ENCODE results near the gene GNAQ.
"Not testable (repeated sequence)": the region's sequence is repeated elsewhere in the genome, so short reads cannot be mapped to it uniquely, and the experiment has no call there.

- TF ChIP-seq, protein P1, sequence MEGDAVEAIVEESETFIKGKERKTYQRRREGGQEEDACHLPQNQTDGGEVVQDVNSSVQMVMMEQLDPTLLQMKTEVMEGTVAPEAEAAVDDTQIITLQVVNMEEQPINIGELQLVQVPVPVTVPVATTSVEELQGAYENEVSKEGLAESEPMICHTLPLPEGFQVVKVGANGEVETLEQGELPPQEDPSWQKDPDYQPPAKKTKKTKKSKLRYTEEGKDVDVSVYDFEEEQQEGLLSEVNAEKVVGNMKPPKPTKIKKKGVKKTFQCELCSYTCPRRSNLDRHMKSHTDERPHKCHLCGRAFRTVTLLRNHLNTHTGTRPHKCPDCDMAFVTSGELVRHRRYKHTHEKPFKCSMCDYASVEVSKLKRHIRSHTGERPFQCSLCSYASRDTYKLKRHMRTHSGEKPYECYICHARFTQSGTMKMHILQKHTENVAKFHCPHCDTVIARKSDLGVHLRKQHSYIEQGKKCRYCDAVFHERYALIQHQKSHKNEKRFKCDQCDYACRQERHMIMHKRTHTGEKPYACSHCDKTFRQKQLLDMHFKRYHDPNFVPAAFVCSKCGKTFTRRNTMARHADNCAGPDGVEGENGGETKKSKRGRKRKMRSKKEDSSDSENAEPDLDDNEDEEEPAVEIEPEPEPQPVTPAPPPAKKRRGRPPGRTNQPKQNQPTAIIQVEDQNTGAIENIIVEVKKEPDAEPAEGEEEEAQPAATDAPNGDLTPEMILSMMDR (conservative IDR thresholded peaks at IDR 0.05; ENCODE audit: low read depth, low read length): not testable (repeated sequence)
- not testable (repeated sequence) for TF ChIP-seq EZH2 (IDR thresholded peaks at IDR 0.05; ENCODE audit: low read length, unreplicated experiment); EZH2phosphoT487 (IDR thresholded peaks at IDR 0.05; ENCODE audit: borderline replicate concordance, low read length)
Measured at GRCh38 chr9:78054218-78054617, 22.6 kb upstream of the GNAQ start.
